Measurements from ENCODE around the gene ELMOD1.

DNA sequence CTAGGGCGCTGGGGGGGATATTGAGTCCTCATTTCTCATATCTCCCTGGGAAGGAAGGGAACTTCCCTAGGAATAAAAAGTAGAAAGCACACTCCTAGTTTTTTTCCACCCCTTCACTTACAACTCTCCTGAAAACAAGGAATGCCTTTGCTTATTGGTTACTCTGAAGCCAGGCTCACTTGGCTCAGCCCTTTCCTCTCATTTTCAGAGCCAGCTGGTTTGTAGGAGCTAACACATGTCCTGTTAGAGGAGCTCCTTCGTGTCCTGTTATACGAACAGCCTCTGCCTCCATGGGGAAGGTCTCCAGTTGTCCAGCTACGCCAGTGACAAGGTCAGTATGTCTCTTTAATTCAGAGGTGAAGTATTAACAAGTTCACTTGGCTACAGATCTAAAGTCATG, 43.0 kb upstream of the ELMOD1 start:
- TF ChIP-seq CTCF (IDR thresholded peaks at IDR 0.05; ENCODE audit: low read depth, low read length, poor library complexity, severe bottlenecking) (no peak), EZH2phosphoT487 (IDR thresholded peaks at IDR 0.05; ENCODE audit: borderline replicate concordance, low read length) (no peak)

Measured in DOHH2 (cell line).